ENCODE results near the gene GXYLT1. TPM values are rescaled to one million over a fixed set of nuclear protein-coding genes. Genes with fewer than 3 reads are reported as not detected.

GXYLT1 gene
- total RNA-seq, 2 donors from 2014 or later, result 5.6 to 9.6 TPM

DNA sequence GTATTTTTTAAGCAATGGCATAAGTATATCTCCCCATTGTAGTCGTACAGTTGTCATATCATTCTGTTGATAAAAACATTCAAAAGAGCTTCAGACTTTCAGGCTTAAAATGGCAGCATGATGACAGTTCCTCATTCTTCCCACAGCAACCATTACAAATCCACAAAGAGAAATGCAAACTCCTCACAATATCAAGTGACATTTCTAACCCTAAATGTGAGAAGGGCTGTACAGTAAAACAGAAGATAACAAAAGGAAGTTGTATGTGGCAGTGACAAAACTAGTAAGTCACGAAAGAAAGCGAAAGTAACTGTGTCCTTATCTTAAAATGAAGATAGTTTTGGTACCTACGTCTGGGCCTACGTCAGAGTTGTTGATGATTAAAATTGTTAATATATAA lies 46.7 kb downstream of the GXYLT1 start:
- DNase-seq, result no peak

DNA sequence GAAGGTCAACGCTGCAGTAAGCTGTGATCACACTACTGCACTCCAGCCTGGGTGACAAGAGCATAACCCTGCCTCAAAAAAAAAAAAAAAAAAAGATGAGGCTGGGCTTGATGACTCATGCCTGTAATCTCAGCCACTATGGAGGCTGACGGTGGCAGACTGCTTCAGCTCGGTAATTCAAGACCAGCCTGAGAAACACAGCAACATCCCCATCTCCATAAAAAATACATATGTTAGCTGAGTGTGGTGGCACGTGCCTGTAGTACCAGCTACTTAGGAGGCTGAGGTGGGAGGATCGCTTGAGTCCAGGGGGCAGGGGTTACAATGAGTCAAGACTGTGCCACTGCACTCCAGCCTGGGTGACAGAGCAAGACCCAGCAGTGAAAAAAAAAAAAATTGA lies 50.4 kb downstream of the GXYLT1 start:
- H3K9me3 ChIP-seq, result no peaks in the 10 kb centered on the region
- DNase-seq (no peak), ATAC-seq (no peak)
- 89 to 96% methylated on average over 5 of the region's 5 CpGs for WGBS, 2 donors
- H3K27ac ChIP-seq, result no peak overlapping the region
- no peak for TF ChIP-seq POLR2A (IDR thresholded peaks at IDR 0.05)
- TF ChIP-seq, protein P1, sequence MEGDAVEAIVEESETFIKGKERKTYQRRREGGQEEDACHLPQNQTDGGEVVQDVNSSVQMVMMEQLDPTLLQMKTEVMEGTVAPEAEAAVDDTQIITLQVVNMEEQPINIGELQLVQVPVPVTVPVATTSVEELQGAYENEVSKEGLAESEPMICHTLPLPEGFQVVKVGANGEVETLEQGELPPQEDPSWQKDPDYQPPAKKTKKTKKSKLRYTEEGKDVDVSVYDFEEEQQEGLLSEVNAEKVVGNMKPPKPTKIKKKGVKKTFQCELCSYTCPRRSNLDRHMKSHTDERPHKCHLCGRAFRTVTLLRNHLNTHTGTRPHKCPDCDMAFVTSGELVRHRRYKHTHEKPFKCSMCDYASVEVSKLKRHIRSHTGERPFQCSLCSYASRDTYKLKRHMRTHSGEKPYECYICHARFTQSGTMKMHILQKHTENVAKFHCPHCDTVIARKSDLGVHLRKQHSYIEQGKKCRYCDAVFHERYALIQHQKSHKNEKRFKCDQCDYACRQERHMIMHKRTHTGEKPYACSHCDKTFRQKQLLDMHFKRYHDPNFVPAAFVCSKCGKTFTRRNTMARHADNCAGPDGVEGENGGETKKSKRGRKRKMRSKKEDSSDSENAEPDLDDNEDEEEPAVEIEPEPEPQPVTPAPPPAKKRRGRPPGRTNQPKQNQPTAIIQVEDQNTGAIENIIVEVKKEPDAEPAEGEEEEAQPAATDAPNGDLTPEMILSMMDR (IDR thresholded peaks at IDR 0.05), result no peak
- no peaks in the 10 kb centered on the region for H3K27me3 ChIP-seq
- H3K4me3 ChIP-seq, result no peak overlapping the region
- no peaks in the 10 kb centered on the region for H3K4me1 ChIP-seq
- H3K36me3 ChIP-seq (replicated peaks in 1 of 2; ENCODE audit: insufficient read depth in 1 of 2, low read depth in 2 of 2), result no peaks in the 10 kb centered on the region
- intact Hi-C loops (cut with DNase I), result no loop called here

More for the DNA sequence above, 46.7 kb downstream of the GXYLT1 start:
- ATAC-seq, result no peak
- Histone ChIP-seq H3K4me1 (no peaks in the 10 kb centered on the region), H3K27me3 (no peaks in the 10 kb centered on the region), H3K9me3 (no peaks in the 10 kb centered on the region), H3K27ac (peak overlapping the region in 1 of 4 donors; percentile 50), H3K36me3 (replicated peaks in 1 of 2; ENCODE audit: insufficient read depth in 1 of 2, low read depth in 2 of 2) (no peaks in the 10 kb centered on the region), H3K4me3 (no peak overlapping the region)
- TF ChIP-seq, protein P1 (IDR thresholded peaks at IDR 0.05), result no peak
- no peak for TF ChIP-seq POLR2A (IDR thresholded peaks at IDR 0.05)
- 37 to 60% methylated on average over 5 of the region's 5 CpGs for WGBS, 2 donors
- intact Hi-C loops (cut with DNase I), result no loop called here

DNA sequence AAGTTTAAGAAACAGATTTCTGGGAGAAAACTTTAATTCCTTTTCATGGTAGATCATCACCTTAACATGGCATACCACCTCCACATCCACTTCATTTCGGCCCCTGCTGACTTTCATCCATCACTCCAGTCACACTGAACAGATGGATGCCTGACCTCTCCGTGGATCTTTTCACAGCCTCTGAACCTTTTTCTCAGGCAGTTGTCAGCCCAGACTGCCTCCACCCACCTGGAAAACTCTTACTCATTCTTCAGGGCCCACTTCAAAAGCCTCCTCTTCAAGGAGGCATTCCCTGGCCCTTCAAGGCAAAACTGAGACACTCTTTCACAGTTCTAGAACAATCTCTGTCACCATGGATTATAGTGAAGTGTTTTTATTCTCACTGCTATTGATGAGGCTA lies 52.9 kb downstream of the GXYLT1 start:
- ATAC-seq, result no peak
- H3K4me3 ChIP-seq, result no peak overlapping the region
- intact Hi-C loops (cut with DNase I), result no loop called here
- TF ChIP-seq, protein P1 (IDR thresholded peaks at IDR 0.05), result no peak
- TF ChIP-seq POLR2A (IDR thresholded peaks at IDR 0.05), result no peak
- no peaks in the 10 kb centered on the region for H3K9me3 ChIP-seq
- DNase-seq, result no peak
- H3K27ac ChIP-seq, result no peak overlapping the region
- H3K4me1 ChIP-seq, result no peaks in the 10 kb centered on the region
- H3K27me3 ChIP-seq, result no peaks in the 10 kb centered on the region
- no peaks in the 10 kb centered on the region for H3K36me3 ChIP-seq (replicated peaks in 1 of 2; ENCODE audit: insufficient read depth in 1 of 2, low read depth in 2 of 2)
- 90 to 94% methylated on average over 2 of the region's 2 CpGs for WGBS, 2 donors

DNA sequence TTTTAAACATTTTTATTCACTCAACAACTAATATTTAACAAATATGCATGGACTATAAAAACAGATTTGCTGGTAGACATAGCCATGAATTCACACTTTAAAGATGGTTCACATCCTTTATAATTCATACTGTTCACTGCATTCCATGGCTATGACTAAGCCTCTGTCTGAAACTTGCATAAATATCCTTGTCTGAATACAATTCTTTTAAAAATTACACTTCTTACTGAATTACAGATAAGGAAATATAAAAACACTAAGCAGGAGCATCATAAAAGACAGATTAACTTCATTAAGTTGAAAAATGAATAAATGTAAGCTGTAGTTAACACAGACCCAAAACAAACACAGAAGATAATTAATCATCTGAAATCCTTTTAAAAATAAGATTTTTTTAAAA lies 53.8 kb downstream of the GXYLT1 start:
- no peak for TF ChIP-seq POLR2A (IDR thresholded peaks at IDR 0.05)
- Histone ChIP-seq H3K27ac (no peak overlapping the region), H3K4me3 (no peak overlapping the region), H3K36me3 (replicated peaks in 1 of 2; ENCODE audit: insufficient read depth in 1 of 2, low read depth in 2 of 2) (no peaks in the 10 kb centered on the region), H3K27me3 (no peaks in the 10 kb centered on the region), H3K9me3 (no peaks in the 10 kb centered on the region), H3K4me1 (no peaks in the 10 kb centered on the region)
- intact Hi-C loops (cut with DNase I), result no loop called here
- no peak for DNase-seq
- ATAC-seq, result no peak

- no peak for TF ChIP-seq POLR2A (IDR thresholded peaks at IDR 0.05)
- TF ChIP-seq, protein P1 (IDR thresholded peaks at IDR 0.05), result no peak
- Histone ChIP-seq H3K36me3 (replicated peaks in 1 of 2; ENCODE audit: insufficient read depth in 1 of 2, low read depth in 2 of 2) (no peaks in the 10 kb centered on the region), H3K9me3 (no peaks in the 10 kb centered on the region), H3K4me1 (no peaks in the 10 kb centered on the region), H3K27ac (no peak overlapping the region), H3K4me3 (no peak overlapping the region), H3K27me3 (no peaks in the 10 kb centered on the region)
- DNase-seq (no peak), ATAC-seq (no peak)
- intact Hi-C loops (cut with DNase I), result no loop called here
- whole genome bisulfite sequencing, 2 donors, result 52 to 57% methylated on average over 2 of the region's 2 CpGs
Measured at GRCh38 chr12:42086031-42086430, 58.6 kb downstream of the GXYLT1 start.

Data from body of pancreas (tissue), 4 donors.